Mucosa of descending colon (tissue), 3 donors: Measurements from ENCODE around the gene DCTPP1. TPM values are rescaled to one million over a fixed set of nuclear protein-coding genes. Genes with fewer than 3 reads are reported as not detected.

Source experiments
- ATAC-seq: fragments of 200-7000 bp; cut with Tn5 transposase; one replicate; pipeline ENCODE4 v1.9.1; 2020; ENCODE audit warnings: mild to moderate bottlenecking, moderate library complexity
- DNase-seq, 3 donors: peaks; one replicate each; pipeline ENCODE4 v3.0.0-alpha.2; 2020
- H3K36me3 ChIP-seq: fragments of 200-600 bp; one replicate; pipeline ENCODE4 v1.8.0; 2021; ENCODE audit warnings: low read depth, mild to moderate bottlenecking
- H3K4me1 ChIP-seq: fragments of 200-600 bp; one replicate; pipeline ENCODE4 v1.8.0; 2021; ENCODE audit warnings: low read depth, mild to moderate bottlenecking
- H3K4me3 ChIP-seq: fragments of 200-600 bp; one replicate; pipeline ENCODE4 v1.8.0; 2021; ENCODE audit warnings: mild to moderate bottlenecking
- H3K9me3 ChIP-seq: fragments of 200-600 bp; one replicate; pipeline ENCODE4 v1.8.0; 2021; ENCODE audit warnings: mild to moderate bottlenecking
- CTCF ChIP-seq: fragments of 200-600 bp; IDR thresholded peaks from one replicate; pipeline ENCODE4 v1.8.0; 2022; ENCODE audit warnings: antibody characterized with exemption, mild to moderate bottlenecking
- intact Hi-C, 2 donors: fragments of 100-400 bp; cut with DNase I in 1 of 2; cut with micrococcal nuclease in 1 of 2; formaldehyde crosslinking; loops; one replicate each; pipeline versions ENCODE4 v1.11.0 to v1.11.1; 2022; cut with DNase I, micrococcal nuclease
- total RNA-seq, 3 donors: library from RNA; stranded (reverse); fragmentation: NEBNext Ultra II Directional in 2 of 3; extraction: Animal tissue kit (Norgen Biotek cat#: 25700) in 2 of 3; gene quantifications; one replicate each; pipeline versions ENCODE4 v1.2.1 to v1.2.4, GENCODE V29; 2021 to 2023
- donor health status: DM: no; HTN: no; CAD: no; lungs with moderate emphysema.
- donor health status: DM: no; HTN: no; CAD: no.
- donor health status: DM: no; HTN: yes; CAD: no.

The DCTPP1 gene
- total RNA-seq, 3 donors from 2014 or later = 43.7 to 95.8 (median 89.1) TPM

- no peak overlapping the region for H3K4me3 ChIP-seq
- H3K36me3 ChIP-seq = no peaks in the 10 kb centered on the region
- intact Hi-C loops = no loop called here
- DNase-seq (no peak), ATAC-seq (no peak)
- no peaks in the 10 kb centered on the region for H3K9me3 ChIP-seq
- no peak for TF ChIP-seq CTCF
- peaks cover 8% of the 10 kb centered on the region for H3K4me1 ChIP-seq
Measured at GRCh38 chr16:30413112-30413806, 16.6 kb downstream of the DCTPP1 start.

GRCh38 chr16:30409125-30410060, 20.4 kb downstream of the DCTPP1 start:
- H3K4me1 ChIP-seq = peaks cover 3% of the 10 kb centered on the region
- H3K9me3 ChIP-seq = no peaks in the 10 kb centered on the region
- intact Hi-C loops = no loop called here
- peak; percentile 94 for TF ChIP-seq CTCF
- DNase-seq (peak; percentile 91 to 97 (median 96)), ATAC-seq (peak; percentile 80)
- no peak overlapping the region for H3K4me3 ChIP-seq
- H3K36me3 ChIP-seq = no peaks in the 10 kb centered on the region

- no peak for DNase-seq
- no peaks in the 10 kb centered on the region for H3K9me3 ChIP-seq
- intact Hi-C loops = no loop called here
- ATAC-seq = no peak
- peaks cover 3% of the 10 kb centered on the region for H3K4me1 ChIP-seq
- H3K36me3 ChIP-seq = no peaks in the 10 kb centered on the region
- no peak for TF ChIP-seq CTCF
- H3K4me3 ChIP-seq = peak overlapping the region; percentile 29
Measured at GRCh38 chr16:30407804-30408534, 21.9 kb downstream of the DCTPP1 start.

GRCh38 chr16:30407102-30407803, 22.6 kb downstream of the DCTPP1 start, which contains the start of gene ZNF771:
TSS of gene ZNF771 (plus strand) at chr16:30407606. CDS start at chr16:30408054, 448 bp downstream.
- Histone ChIP-seq H3K4me1 (peaks cover 3% of the 10 kb centered on the region), H3K9me3 (no peaks in the 10 kb centered on the region), H3K4me3 (peak within 1 kb of the TSS; percentile 29), H3K36me3 (no peaks in the 10 kb centered on the region)
- ATAC-seq = peak; percentile 97
- intact Hi-C loops = no loop called here
- peak; percentile 96 to 99 (median 98) for DNase-seq
- no peak for TF ChIP-seq CTCF

GRCh38 chr16:30406795-30407101, 23.1 kb downstream of the DCTPP1 start:
- TF ChIP-seq CTCF = no peak
- Histone ChIP-seq H3K9me3 (no peaks in the 10 kb centered on the region), H3K4me3 (no peak overlapping the region), H3K4me1 (peaks cover 3% of the 10 kb centered on the region), H3K36me3 (no peaks in the 10 kb centered on the region)
- DNase-seq (no peak), ATAC-seq (no peak)
- intact Hi-C loops = no loop called here
